ENCODE data around the gene SYDE2.
A peak's percentile ranks its signal among the peaks of the same experiment; 100 is the strongest.

DNA sequence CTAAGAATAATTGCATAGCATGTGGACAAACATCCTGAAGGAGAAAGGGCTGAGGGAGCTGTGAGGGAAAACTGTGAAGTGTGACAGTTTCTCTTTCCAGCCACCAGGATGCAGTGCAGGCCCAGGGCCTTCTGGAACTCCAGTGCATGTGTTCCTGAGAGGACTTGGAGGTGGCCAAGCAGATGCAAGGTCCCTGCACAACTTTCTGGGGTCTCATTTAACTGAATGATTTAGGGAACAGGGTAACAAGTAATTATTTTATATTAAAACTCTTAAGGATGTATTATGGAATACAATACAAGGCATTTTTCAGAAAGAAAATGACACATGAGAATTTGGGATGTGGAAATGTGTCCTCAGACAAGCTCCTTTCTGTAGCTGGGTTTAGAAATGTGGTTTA is 91.3 kb downstream of the SYDE2 start:
- no peak for TF ChIP-seq POLR2A (IDR thresholded peaks at IDR 0.05)
- TF ChIP-seq, protein P1, sequence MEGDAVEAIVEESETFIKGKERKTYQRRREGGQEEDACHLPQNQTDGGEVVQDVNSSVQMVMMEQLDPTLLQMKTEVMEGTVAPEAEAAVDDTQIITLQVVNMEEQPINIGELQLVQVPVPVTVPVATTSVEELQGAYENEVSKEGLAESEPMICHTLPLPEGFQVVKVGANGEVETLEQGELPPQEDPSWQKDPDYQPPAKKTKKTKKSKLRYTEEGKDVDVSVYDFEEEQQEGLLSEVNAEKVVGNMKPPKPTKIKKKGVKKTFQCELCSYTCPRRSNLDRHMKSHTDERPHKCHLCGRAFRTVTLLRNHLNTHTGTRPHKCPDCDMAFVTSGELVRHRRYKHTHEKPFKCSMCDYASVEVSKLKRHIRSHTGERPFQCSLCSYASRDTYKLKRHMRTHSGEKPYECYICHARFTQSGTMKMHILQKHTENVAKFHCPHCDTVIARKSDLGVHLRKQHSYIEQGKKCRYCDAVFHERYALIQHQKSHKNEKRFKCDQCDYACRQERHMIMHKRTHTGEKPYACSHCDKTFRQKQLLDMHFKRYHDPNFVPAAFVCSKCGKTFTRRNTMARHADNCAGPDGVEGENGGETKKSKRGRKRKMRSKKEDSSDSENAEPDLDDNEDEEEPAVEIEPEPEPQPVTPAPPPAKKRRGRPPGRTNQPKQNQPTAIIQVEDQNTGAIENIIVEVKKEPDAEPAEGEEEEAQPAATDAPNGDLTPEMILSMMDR (IDR thresholded peaks at IDR 0.05) = peak; percentile 74 to 95 (median 91)
